Fibroblast of the aortic adventitia (primary cell): ENCODE measurements around the gene ARPP21. TPM values are rescaled to one million over a fixed set of nuclear protein-coding genes. Genes with fewer than 3 reads are reported as not detected.

Source experiments
- DNase-seq: peaks from one replicate; pipeline ENCODE4 v3.0.0-alpha.2; 2010; ENCODE audit warnings: low read depth
- H3K4me3 ChIP-seq: 2 replicates; pipeline ENCODE4 v1.5.1; 2011; ENCODE audit warnings: low read depth, mild to moderate bottlenecking, control low read depth, low read length, moderate library complexity
- total RNA-seq: library from RNA; depleted of rRNA; stranded (reverse); fragments of >200 nt; gene quantifications from 2 replicates; pipeline ENCODE4 v1.2.3, GENCODE V29; 2012; ENCODE audit warnings: low replicate concordance
- TF ChIP-seq, protein P1 (sequence below): IDR thresholded peaks from 2 replicates; pipeline ENCODE4 v1.5.1; 2011; ENCODE audit warnings: mild to moderate bottlenecking, low read length, control low read depth, inconsistent platforms; ENCODE audit not compliant: insufficient read depth

The ARPP21 gene
- total RNA-seq, 1 donor, result 0.90 TPM

DNA sequence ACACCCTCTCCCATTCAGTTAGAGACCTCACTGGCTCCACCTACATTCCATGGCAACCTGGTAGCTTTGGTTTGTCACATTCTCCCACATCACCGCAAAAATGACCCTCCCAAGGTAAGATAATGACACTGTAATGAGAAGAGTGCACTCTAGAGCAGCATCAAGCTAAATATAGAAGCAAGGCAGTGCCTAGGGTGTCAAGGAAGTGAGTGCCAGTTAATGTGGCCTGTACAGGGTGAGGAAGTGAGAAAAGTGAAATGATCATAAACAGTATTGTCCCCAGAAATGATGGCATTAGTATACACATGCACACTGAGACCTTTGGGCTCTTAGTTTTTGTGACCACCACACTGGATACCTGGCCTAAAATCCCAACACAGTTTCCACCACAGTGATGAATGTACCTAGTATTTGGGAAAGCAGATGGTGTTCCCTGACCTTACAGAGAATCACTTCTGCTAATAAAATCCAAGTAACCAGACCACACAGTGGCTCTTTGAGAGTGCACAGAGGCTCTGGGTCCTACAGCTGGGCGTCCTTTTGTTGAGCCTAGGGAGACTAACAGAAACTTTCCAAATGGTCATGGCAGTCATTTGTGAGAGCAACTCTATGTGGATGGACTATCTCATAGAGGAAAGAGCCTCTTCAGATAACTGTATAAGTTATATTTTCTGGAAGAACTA is 106.6 kb downstream of the ARPP21 start:
- no peak for DNase-seq
- H3K4me3 ChIP-seq, result no peak overlapping the region
- TF ChIP-seq, protein P1, sequence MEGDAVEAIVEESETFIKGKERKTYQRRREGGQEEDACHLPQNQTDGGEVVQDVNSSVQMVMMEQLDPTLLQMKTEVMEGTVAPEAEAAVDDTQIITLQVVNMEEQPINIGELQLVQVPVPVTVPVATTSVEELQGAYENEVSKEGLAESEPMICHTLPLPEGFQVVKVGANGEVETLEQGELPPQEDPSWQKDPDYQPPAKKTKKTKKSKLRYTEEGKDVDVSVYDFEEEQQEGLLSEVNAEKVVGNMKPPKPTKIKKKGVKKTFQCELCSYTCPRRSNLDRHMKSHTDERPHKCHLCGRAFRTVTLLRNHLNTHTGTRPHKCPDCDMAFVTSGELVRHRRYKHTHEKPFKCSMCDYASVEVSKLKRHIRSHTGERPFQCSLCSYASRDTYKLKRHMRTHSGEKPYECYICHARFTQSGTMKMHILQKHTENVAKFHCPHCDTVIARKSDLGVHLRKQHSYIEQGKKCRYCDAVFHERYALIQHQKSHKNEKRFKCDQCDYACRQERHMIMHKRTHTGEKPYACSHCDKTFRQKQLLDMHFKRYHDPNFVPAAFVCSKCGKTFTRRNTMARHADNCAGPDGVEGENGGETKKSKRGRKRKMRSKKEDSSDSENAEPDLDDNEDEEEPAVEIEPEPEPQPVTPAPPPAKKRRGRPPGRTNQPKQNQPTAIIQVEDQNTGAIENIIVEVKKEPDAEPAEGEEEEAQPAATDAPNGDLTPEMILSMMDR, result no peak

DNA sequence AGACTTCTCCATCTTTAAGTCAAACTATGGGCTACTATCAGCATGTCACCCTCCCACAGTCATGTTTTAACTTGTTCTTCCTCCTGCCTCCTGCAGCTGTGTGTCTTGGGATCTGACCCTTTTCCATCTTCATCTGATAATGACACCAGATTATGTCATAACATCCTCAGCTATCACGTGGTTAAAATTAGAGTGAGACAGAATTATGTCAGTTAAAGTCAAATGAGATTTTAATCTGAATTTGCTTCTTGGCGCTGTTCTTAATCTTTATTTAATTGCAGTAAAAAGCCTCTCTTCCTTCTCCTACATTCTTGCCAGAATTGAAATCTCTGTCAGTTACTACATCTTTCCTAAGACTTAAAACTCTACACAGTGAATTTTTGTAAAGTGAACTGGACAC is 107.2 kb downstream of the ARPP21 start:
- TF ChIP-seq, protein P1, result no peak
- H3K4me3 ChIP-seq, result no peak overlapping the region
- DNase-seq, result no peak

DNA sequence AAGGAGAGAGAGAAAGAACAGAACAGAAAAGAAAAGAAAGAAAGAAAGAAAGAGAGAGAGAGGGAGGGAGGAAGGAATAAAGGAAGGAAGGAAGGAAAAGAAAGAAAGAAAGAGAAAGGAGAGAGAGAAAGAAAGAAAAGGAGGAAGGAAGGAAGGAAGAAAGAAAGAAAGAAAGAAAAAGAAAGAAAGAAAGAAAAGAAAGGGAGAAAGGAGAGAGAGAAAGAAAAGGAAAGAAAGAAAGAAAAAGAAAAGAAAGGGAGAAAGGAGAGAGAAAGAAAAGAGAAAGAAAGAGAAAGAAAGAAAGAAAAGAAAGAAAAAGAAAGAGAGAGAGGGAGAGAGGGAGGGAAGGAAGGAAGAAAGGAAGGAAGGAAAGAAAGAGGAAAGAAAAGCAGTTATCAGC is 108.8 kb downstream of the ARPP21 start:
- no peak for DNase-seq
- no peak overlapping the region for H3K4me3 ChIP-seq
- TF ChIP-seq, protein P1, result no peak

DNA sequence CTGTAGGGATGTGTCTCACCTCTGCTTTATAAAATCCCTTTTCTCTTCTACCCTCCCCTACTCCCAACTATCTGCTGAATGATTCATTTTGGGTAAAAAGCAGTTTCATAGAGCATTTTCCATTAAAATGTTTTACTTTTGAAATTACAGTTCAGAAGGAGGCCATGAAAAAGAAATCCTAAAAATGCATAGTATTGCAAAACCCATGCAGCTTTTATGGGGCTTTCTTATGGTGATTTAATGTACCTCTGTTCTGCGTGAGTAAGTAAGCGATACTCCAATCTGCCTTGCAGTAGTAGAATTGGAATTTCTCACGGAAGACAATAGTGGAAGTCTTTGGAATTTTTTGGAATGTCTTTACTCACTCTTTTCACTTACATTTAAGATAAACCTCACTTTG is 111.9 kb downstream of the ARPP21 start:
- TF ChIP-seq, protein P1, result no peak

DNA sequence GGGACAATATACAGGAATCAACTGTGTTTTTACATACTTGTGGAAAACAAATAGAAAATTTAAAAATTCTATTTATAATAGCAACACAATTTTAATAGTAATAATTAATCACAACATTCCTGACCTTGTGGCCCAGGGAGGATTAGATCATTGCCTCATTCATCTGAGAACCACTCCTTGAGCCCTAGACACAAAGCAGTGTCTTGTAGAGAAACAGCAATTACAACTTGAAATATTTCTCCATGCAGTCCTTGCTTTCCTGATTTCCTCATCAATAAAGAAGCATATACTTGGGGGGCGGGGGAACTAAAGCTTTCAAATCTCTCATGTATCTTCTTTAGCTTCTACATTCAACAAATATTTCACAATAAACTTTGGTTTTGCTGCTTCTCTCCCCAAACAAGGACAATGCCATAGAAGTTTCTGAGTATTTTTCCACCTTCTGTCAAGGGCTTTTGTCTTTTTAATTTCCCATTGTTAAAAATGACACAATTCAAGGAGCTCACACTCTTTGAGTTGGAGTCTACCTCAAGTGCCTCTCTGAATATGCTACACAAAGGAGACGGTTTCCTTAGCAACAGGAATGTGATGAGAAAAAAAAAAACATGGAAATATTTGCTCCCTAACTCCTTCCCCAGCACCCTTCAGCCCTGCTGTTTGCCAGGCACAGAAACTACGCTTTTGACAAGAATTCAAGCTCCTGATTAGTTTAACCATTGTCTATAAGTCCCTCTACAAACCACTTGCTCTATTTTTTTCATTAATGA is 118.8 kb downstream of the ARPP21 start:
- TF ChIP-seq, protein P1, result no peak
- no peak overlapping the region for H3K4me3 ChIP-seq
- DNase-seq, result no peak

More for the DNA sequence above, 111.9 kb downstream of the ARPP21 start:
- H3K4me3 ChIP-seq, result no peak overlapping the region
- DNase-seq, result no peak

DNA sequence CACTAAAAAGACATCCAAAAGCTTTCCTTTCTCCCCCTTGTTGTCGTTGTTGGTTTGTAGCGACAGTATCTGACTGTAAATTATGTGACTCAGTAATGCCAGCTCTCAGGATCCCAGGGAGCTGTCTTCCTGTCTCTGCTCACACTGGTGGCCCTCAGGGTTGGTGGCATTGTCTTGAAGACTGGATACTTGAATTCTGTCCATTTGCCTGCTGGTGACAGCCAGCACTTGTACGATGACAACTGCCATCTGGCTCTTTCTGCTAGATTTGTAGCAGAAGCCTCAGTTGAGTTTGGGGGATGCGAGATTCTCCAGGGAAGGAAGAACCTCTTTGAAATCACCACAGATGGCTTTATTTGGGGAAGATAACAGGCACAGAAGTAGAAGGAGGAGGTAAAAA is 120.8 kb downstream of the ARPP21 start:
- TF ChIP-seq, protein P1, result no peak
- H3K4me3 ChIP-seq, result no peak overlapping the region
- no peak for DNase-seq
